Coronary artery (tissue), 2 donors: ENCODE measurements around the gene DLG2.
A peak's percentile ranks its signal among the peaks of the same experiment; 100 is the strongest.

Source experiments
- DNase-seq: peaks from one replicate; pipeline ENCODE4 v3.0.0-alpha.2; 2017; ENCODE audit warnings: low spot score
- H3K27ac ChIP-seq, 2 donors: fragments of 200-600 bp; sonication (generic); one replicate each; pipeline ENCODE4 v1.5.1; 2016 to 2019
- H3K4me3 ChIP-seq: fragments of 200-600 bp; sonication (generic); 2 replicates; pipeline ENCODE4 v1.5.1; 2016; ENCODE audit warnings: mild to moderate bottlenecking, moderate library complexity
- TF ChIP-seq, protein P1 (sequence below): fragments of 200-600 bp; sonication (generic); IDR thresholded peaks from one replicate; pipeline ENCODE4 v1.5.1; 2019; ENCODE audit warnings: antibody characterized with exemption

The DLG2 gene

DNA sequence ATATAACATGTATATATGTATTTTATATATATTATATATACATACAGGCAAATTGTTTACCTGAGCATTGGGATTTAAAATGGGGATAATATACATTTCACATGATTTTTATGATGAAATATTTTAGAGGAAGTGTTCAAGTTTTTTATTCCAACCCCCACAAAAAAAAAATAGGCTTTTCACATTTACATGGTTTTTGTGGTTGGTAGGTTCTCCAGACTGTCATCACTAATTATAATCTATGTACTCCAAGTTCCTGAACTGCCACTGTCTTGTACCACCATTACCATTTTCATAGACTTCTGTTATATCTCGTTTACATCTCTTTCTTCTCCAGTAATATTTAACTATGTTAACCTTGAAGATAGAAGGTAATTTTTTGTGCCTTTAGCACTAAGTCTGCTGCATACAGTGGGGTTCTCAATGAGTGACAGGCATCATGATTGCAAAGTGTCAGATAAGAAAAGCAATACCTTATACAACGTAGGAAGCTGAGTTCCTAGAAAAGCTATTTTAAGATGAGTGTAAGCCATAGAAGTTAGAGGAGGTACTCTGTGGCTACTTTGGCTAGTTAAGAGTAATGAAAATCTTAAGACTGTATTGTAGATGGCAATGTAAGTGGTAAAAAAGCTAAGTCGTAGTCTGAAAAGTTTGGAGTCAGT lies 25.8 kb upstream of the DLG2 start:
- TF ChIP-seq, protein P1, sequence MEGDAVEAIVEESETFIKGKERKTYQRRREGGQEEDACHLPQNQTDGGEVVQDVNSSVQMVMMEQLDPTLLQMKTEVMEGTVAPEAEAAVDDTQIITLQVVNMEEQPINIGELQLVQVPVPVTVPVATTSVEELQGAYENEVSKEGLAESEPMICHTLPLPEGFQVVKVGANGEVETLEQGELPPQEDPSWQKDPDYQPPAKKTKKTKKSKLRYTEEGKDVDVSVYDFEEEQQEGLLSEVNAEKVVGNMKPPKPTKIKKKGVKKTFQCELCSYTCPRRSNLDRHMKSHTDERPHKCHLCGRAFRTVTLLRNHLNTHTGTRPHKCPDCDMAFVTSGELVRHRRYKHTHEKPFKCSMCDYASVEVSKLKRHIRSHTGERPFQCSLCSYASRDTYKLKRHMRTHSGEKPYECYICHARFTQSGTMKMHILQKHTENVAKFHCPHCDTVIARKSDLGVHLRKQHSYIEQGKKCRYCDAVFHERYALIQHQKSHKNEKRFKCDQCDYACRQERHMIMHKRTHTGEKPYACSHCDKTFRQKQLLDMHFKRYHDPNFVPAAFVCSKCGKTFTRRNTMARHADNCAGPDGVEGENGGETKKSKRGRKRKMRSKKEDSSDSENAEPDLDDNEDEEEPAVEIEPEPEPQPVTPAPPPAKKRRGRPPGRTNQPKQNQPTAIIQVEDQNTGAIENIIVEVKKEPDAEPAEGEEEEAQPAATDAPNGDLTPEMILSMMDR = no peak
- no peak for DNase-seq

DNA sequence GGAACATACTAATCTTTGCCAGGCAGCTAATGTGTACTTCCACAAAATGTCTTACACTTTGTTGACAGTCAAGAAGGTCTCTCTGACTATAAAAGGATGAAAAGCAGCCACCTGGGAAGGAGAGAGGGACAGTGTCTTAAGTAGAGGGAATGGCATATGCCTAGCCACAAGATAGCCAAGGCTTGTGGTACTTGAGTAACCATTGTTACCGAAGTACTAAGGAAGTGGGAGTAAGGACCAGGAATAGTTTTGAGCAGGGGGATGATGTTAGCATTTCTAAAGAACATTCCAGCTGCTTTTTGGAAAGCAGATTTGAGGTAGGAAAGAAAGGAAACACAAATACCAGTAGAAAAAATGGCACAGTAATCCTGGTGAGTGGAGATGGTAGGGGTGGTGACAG lies 24.0 kb upstream of the DLG2 start:
- TF ChIP-seq, protein P1 = no peak
- Histone ChIP-seq H3K27ac (no peak overlapping the region), H3K4me3 (no peak overlapping the region)
- no peak for DNase-seq

More for the DNA sequence above, 25.8 kb upstream of the DLG2 start:
- Histone ChIP-seq H3K4me3 (no peak overlapping the region), H3K27ac (no peak overlapping the region)

DNA sequence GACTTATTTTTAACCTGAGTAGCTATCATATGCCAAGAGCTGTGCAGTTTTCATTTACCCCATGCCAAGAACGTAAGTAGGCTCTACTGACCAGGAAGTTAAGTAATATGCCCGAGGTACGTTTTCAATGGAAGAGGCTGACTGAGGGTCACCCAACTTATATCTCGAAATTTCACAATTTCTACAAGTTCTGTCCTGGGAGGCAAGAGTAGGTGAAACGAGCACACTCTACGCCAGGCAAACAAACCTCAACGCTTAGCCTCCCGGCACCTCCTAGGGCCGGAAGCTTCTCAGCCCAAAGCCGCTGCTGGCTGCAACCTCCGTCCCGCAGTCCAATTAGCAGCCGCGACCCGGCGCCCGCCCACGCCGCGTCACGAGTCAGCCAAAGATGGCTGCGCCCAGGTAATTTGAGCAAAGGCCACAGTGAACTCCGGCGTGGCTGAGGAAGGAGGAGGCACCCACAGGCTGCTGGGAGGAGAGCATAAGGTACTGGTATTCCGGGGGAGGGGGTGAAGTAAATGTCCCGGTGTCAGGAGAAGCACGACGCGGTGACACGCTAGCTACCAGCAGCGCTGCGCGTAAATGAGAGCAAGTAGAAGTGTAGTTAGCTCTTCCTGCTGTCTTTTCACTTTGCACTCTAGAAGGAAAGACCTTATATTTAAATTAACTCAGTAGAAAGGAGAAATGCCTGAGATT lies 20.6 kb upstream of the DLG2 start, which contains the start of gene TMEM126A:
TMEM126A (plus strand) TSS at position 364 of the 696 bp plus-strand sequence. CDS start 2,289 bp downstream, outside the sequence.
- H3K27ac ChIP-seq = peak within 1 kb of the TSS; percentile 51 to 84
- H3K4me3 ChIP-seq = peak within 1 kb of the TSS; percentile 90
- peak; percentile 91 for DNase-seq
- TF ChIP-seq, protein P1 = no peak

DNA sequence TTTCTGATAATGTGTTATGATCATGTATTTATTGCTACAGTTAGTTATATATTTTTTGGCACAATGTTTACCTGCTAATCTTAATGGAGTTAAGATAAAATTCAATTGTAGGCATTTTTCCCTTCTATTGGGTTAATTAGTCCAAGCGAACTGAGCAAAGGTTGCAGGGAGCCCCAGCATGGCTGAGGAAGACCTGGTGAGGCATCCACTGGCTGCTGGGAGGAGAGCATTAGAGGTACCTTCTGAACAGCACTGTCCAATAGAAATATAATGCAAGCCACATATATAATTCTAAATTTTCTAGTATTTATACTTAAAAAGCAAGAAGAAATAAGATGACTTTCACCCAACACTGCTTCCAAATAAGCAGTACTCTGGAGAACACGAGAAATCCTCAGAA lies 19.9 kb upstream of the DLG2 start:
- no peak for DNase-seq
- peak overlapping the region; percentile 90 for H3K4me3 ChIP-seq
- TF ChIP-seq, protein P1 = no peak
- H3K27ac ChIP-seq = peak overlapping the region; percentile 51 to 84

DNA sequence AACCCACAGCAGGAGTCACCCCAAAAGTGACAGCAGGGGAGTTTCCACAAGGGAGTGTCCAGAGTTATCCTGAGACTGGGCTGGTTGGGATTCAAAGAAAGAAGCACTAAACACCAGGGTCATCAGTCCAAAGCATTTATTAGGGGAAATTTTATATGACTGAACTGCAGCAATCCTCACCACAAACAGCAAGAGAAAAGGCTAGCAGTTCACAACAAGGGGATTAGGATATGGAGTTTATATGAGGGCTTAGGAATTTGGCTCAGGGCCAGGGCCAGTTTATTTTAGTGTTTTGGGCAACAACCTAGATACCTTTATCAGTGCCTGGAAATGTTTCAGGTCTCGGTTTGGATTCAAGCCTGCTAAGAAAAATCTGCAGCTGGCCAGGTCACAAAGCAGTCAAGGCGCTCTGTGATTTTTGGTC lies 16.1 kb upstream of the DLG2 start:
- Histone ChIP-seq H3K27ac (no peak overlapping the region), H3K4me3 (no peak overlapping the region)
- no peak for DNase-seq
- TF ChIP-seq, protein P1 = no peak

DNA sequence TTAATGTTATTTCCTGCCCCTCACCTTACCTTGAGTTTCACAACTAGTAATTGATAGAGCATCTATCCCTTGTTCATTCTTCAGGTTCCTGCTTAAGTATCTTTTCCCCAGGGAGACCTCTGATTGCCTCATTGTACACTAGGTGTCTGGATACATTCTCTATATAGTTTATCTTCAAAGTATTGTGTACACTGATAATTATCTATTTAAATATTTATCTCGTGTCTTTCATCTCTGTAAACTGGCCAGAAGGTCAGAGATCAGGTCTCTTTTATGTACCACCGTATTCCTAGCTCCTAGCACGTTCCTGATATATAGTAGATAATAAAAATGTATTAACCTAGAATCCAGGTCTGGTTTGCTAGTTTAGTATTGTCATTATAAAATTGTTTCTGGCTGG lies 7.6 kb upstream of the DLG2 start:
- TF ChIP-seq, protein P1 = no peak

More for the DNA sequence above, 7.6 kb upstream of the DLG2 start:
- Histone ChIP-seq H3K27ac (no peak overlapping the region), H3K4me3 (no peak overlapping the region)
- no peak for DNase-seq
